Hepatic stellate cell (primary cell): ENCODE measurements around the gene PAX8.

Source experiments
- DNase-seq: peaks from one replicate; pipeline ENCODE4 v3.0.0; 2011; ENCODE audit warnings: low spot score

PAX8 gene

GRCh38 chr2:113167115-113167932 lies 111.4 kb downstream of the PAX8 start:
- no peak for DNase-seq

DNA sequence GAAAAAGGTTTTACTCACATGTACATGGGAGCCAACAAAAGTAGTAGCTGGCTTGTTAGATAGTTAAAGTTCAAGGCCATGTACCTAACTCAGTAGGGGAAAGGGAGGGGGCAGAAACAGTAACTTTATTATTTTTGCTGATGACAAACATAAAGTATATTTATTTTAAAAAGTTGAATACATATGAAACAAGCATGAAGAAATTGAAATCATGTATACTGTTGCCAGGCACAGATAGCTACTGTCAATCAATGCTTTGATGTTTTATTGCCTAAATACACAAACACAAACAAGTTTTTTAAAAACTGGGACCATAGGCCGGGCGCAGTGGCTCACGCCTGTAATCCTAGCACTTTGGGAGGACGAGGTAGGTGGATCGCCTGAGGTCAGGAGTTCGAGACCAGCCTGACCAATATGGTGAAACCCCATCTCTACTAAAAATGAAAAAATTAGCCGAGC lies 112.5 kb downstream of the PAX8 start:
- DNase-seq, result no peak
